NCI-H2196 (cell line): Measurements from ENCODE around the gene SRSF1.
"Not testable (repeated sequence)": the region's sequence is repeated elsewhere in the genome, so short reads cannot be mapped to it uniquely, and the experiment has no call there.

Experiments
- DNase-seq: peaks from one replicate; lab custom pipeline; 2025; ENCODE audit not compliant: unreplicated experiment; lab: John Stamatoyannopoulos, UW

Gene SRSF1

GRCh38 chr17:57970710-57971109 is 36.3 kb downstream of the SRSF1 start:
- no peak for DNase-seq

- DNase-seq, result no peak
Measured at GRCh38 chr17:57968456-57968855, 38.6 kb downstream of the SRSF1 start.

GRCh38 chr17:57966875-57967274 is 40.2 kb downstream of the SRSF1 start:
- DNase-seq, result no peak

GRCh38 chr17:57966246-57966645 is 40.8 kb downstream of the SRSF1 start:
- no peak for DNase-seq

- DNase-seq, result no peak
Measured at GRCh38 chr17:57965521-57966160, 41.4 kb downstream of the SRSF1 start.

- DNase-seq, result no peak
Measured at GRCh38 chr17:57963149-57963511, 43.9 kb downstream of the SRSF1 start.

GRCh38 chr17:57962279-57963148 is 44.5 kb downstream of the SRSF1 start:
- no peak for DNase-seq

GRCh38 chr17:57959929-57960328 is 47.1 kb downstream of the SRSF1 start:
- DNase-seq, result no peak

GRCh38 chr17:57958391-57958790 is 48.7 kb downstream of the SRSF1 start:
- not testable (repeated sequence) for DNase-seq

- no peak for DNase-seq
Measured at GRCh38 chr17:57957886-57958285, 49.2 kb downstream of the SRSF1 start.

- no peak for DNase-seq
Measured at GRCh38 chr17:57957120-57957850, 49.8 kb downstream of the SRSF1 start.

- DNase-seq, result no peak
Measured at GRCh38 chr17:57956291-57957119, 50.5 kb downstream of the SRSF1 start.

GRCh38 chr17:57955183-57955931 is 51.7 kb downstream of the SRSF1 start, which contains the start of gene CUEDC1:
Gene CUEDC1 (minus strand): TSS chr17:57955412. CDS start chr17:57885564, 69,848 bp downstream.
- DNase-seq, result peak; percentile 70

GRCh38 chr17:57954397-57955182 is 52.5 kb downstream of the SRSF1 start:
- no peak for DNase-seq

GRCh38 chr17:57953705-57954396 is 53.2 kb downstream of the SRSF1 start:
- DNase-seq, result no peak
